B cell (primary cell): ENCODE results near the gene UFSP1.

ENCODE experiments used
- CTCF ChIP-seq: fragments of 200-600 bp; IDR thresholded peaks from one replicate; pipeline ENCODE4 v1.8.0; 2022; ENCODE audit warnings: antibody characterized with exemption, mild to moderate bottlenecking
- EZH2 ChIP-seq: IDR thresholded peaks from 2 replicates; pipeline ENCODE4 v1.6.1; 2012; ENCODE audit warnings: borderline replicate concordance, low read depth, mild to moderate bottlenecking, moderate library complexity, low read length; ENCODE audit not compliant: insufficient read depth, poor library complexity, severe bottlenecking

DNA sequence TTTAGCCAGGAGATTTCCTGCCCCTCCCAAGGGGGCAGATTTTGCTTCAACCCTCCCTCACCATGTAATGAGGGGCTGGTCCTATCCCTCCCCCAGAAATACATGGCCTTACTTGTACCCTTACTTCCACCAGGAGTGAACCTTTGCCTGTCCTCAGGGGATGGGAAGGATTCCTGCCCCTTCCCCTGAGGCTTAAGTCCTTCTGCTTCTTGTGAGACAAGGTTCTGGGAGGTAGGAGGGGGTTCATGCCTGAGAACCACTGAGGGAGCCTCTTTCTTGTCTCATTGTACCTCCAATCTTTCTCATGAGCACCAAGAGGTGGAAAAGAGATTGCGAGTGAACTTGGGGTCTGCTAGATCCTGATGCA, 40.3 kb upstream of the UFSP1 start:
- no peak for TF ChIP-seq CTCF
- TF ChIP-seq EZH2: no peak
